Activated CD8-positive, alpha-beta memory T cell treated with anti-CD3 and anti-CD28 coated beads for 36 hours (primary cell): ENCODE measurements around the gene EML6. TPM values are rescaled to one million over a fixed set of nuclear protein-coding genes. Genes with fewer than 3 reads are reported as not detected.
"Not testable (repeated sequence)": the region's sequence is repeated elsewhere in the genome, so short reads cannot be mapped to it uniquely, and the experiment has no call there.

Source experiments
- CTCF ChIA-PET: fragments of 350-600 bp; sonication (Branson Sonifier 250); formaldehyde crosslinking; loops from one replicate; lab custom pipeline; 2021; ENCODE audit warnings: antibody characterized with exemption; lab: Charles Lee
- POLR2A ChIA-PET: fragments of 350-600 bp; sonication (Branson Sonifier 250); formaldehyde crosslinking; loops from one replicate; lab custom pipeline; 2021; ENCODE audit warnings: antibody characterized with exemption; lab: Charles Lee
- total RNA-seq, 2 experiments: library from RNA; stranded (reverse); gene quantifications; one replicate each; pipeline ENCODE4 v1.2.3, GENCODE V29; 2021

EML6 gene
- 1 to 10 TPM in 1 of 2 experiments, under 1 TPM in 1; 0.89 to 1.7 TPM for total RNA-seq

DNA sequence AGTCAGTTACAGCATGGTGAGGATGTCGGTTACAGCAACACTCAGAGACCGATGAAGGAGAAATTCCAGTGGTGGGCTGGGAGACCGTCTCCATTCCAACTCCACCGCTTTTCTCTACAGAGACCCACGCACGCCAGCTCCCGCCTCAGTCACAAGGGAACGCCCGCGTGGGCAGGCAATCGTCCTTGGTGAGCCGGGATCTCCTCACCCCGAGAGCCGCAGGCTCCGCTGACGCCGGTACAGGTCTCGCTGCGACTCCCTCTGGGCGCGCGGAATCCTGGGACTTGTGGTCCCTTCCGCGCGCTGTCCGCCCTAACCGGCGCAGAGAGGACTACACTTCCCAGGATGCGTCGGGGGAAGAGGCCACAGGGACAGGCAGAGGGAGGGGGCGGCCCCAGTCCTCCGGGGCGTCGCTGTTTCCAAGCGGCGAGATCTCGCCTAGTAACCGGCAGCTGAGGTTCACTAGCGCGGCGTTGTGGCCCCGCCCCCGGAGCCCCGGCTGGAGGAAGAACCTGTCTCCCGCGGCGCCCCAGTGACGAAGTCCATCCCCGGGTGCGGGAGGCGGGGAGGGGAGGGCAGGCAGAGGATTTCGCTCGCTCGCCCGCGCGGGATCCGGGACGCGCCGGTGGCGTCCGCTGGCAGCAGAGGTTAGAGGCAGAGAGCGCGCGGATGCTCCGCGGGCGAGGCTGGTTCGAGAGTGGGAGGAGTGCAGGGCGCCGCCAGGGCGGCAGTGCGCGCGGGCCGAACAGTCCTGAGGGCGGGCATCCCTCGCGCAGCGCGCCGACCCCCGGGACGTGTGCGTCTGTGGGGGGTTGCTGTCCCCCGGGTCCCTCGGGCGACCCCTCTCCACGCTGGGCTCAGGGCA, at the start of gene EML6:
EML6 (plus strand) TSS at position 532 of the 865 bp plus-strand sequence. CDS start 1,400 bp downstream, outside the sequence.
- POLR2A ChIA-PET, result no interaction called here
- CTCF ChIA-PET, result interaction anchor here (1.5 to 1.6 kb wide), 2 partner anchors 19 to 115 kb away, joined by 4 read pairs; no protein-coding TSS in a partner anchor

DNA sequence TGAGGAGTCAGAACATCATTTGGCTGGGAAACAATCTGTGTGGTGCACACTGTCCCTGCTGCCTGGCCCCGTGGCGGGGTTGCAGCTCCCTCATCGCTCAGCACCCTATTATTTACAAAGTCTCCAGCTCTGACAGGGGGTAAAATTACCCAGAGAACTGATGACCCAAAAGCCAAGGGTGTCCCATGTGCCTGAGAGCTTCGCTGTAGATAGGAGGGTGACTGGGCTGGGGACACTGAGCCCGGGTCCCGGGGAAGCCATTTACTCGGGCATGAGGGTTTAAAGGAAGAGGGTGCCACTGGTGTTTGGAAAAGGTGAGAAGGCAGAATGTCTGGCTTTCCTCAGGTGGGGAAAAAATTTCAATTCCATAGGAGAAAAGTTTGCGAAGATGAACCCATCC, 48.2 kb upstream of the EML6 start:
- POLR2A ChIA-PET, result no interaction called here

DNA sequence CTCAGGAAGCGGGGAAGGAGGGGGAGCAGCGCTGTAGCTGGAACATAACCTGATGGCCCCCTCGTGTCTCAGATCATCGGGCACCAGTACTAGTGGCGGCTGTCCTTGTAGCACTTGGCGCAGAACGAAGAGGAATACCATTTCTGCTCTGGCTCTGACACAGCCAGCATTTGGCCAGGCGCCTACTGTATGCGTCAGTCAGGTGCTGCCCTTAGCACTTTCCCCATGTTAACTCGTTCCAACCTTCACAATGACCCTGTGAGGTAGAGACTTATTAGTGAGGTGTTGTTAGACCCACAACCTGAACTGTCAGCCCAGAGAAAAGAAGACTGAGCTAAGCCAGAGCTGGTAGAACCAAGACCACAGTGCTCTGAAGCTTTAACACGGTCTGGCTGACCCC, 47.7 kb upstream of the EML6 start:
- POLR2A ChIA-PET, result no interaction called here
- CTCF ChIA-PET, result interaction anchor here (4.4 kb wide), 1 partner anchor 10 kb away, joined by 22 read pairs; no protein-coding TSS in a partner anchor

More for the DNA sequence above, 48.2 kb upstream of the EML6 start:
- CTCF ChIA-PET, result interaction anchor here (4.4 kb wide), 1 partner anchor 10 kb away, joined by 22 read pairs; no protein-coding TSS in a partner anchor

DNA sequence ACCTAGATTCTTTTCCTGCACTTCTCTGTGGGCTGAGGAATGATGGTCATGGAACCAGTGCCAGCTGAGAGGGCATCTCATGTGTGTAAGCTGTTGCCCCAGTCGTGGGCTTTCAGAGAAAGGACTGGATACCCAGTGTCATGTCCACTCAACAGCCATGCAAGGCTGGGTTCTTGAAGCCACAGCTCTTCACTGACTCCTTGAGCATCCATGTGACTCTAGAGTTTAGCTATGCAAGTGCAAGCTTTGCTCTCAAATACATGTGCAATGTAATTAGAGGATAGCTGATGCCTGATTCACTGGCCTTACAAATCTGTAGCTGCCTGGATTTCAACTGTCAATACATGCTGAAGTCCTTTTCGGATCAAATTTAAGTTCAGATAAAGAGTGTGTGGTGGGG, 46.8 kb upstream of the EML6 start:
- ChIA-PET CTCF (interaction anchor here (4.4 kb wide), 1 partner anchor 11 kb away, joined by 22 read pairs; no protein-coding TSS in a partner anchor), POLR2A (no interaction called here)

DNA sequence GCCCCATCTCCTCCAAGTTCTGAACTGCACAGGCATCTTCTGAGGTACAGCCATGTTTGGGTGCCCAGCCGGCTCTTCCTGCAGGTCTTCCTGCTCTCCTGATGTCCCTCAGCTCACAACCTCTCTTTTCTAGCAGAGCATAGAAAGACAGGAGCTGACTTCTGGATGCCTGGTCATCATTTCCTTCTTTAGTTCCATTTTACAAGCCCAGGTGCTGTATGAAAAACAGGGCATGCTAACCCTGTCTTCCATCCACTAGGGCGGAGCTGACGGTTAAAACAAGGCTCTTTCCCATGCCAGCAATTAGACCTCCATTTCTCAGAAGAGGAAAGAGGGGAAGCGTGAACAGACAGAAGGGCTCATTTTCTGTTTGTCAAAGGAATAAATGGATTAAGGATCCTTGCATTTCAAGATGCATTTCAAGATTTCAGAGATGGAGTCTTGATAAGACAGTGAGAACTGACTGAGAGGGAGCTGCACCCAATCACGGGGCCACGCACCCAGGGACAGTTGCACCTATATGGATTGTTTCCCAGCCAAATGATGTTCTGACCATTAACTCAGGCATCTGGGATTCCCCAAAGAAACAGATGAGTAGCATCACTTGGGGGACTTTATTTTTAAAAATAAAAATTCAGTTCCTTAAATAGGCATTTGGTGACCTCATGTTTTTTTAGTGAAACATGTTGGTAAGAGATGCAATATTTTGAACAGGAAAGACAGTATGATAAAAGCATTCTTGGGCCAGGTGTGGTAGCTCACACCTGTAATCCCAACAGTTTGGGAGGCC, 45.8 kb upstream of the EML6 start:
- POLR2A ChIA-PET, result interaction anchor here (0.6 kb wide), 1 partner anchor 115 kb away, joined by 3 read pairs; no protein-coding TSS in a partner anchor
- CTCF ChIA-PET, result interaction anchor here (0.8 to 4.4 kb wide), 2 partner anchors 12 to 14 kb away, joined by 3 to 22 read pairs; no protein-coding TSS in a partner anchor

DNA sequence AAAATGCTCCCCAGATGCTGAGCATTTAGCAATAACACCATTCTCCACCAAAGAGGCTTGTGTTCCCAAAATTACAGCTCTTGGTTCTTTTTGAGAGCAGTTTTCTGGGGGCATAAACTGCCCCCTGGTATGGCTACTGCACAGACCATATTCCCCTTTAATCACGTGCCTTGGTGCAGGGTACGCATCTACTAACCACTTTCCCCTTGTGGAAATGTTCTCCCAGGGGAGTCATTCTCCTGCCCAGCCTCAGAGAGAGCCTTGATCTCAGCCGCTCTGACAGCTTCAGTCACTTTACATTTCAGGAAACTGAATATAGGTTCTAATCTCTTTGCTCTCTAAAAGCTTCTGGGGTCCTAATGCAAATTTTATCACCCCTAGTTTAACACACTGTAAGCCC, 44.7 kb upstream of the EML6 start:
- POLR2A ChIA-PET, result no interaction called here
- CTCF ChIA-PET, result interaction anchor here (0.8 to 2.3 kb wide), 3 partner anchors 14 to 715 kb away, joined by 3 to 11 read pairs (median 9); no protein-coding TSS in a partner anchor

DNA sequence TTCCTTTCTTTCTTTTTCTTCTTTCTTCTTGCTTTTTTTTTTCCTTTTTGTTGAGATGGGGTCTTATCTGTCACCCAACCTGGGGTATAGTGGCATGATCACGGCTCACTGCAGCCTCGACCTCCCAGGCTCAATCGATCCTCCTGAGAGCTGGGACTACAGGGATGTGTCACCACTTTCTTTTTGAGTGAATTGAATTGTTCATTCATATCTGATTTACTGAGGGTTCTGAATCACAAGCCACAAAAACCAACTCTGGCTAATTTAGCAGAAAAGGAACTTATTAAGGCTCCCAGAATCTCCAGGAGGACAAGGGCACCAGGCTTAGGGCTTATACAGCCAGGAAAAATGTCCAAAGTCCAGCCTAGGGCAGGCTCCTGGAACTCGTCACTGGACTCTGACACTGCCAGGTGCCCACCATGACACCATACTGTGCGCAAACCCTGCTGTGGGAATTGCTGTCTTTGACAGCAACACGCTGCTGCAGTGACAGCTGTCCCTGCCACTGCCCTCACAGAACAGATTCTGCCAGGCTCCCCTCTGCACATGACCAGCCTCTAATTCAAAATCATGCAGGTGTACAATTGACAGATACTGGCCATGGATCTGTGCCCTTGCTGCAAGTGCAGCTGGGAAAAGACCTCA, 42.9 kb upstream of the EML6 start:
- CTCF ChIA-PET, result interaction anchor here (0.7 to 2.3 kb wide), 5 partner anchors 14 to 67 kb away, joined by 3 to 11 read pairs (median 5); no protein-coding TSS in a partner anchor
- POLR2A ChIA-PET, result no interaction called here

DNA sequence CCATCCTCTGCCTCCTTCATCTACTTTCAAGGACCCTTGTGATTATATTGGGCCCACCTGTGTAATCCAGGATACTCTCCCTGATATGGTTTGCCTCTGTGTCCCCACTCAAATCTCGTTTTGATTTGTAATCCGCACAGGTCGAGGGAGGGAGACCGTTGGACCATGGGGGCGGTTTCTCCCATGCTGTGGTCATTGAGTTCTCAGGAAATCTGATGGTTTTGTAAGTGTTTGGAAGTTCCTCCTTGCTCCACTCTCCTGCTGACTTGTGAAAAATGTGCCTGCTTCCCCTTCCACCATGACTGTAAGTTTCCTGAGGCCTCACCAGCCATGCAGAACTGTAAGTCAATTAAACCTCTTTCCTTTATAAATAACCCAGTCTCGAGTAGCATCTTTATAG, 42.0 kb upstream of the EML6 start:
- POLR2A ChIA-PET, result no interaction called here

DNA sequence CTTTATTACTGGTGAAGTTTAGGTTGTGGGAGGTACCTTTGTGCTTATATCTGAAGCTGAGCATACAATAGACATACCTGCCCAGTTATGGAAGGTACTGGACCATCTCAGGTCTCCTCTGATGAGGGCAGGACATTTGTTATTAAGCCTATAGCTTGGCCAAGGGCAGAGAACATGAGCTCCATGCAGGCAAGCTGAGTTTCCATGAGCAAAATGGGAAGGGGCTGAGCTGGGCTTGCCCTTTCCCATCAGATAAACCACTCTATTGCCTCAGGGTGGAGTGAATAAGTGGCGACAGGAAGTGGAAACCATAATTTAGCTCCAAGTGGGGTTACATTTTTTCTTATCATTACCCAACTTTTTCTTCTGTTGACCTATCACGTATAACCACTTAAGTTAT, 39.9 kb upstream of the EML6 start:
- POLR2A ChIA-PET, result no interaction called here
- CTCF ChIA-PET, result interaction anchor here (0.6 to 2.0 kb wide), 2 partner anchors 21 to 638 kb away, joined by 5 to 6 read pairs; no protein-coding TSS in a partner anchor

More for the DNA sequence above, 42.0 kb upstream of the EML6 start:
- CTCF ChIA-PET, result interaction anchor here (1.7 kb wide), 1 partner anchor 23 kb away, joined by 5 read pairs; no protein-coding TSS in a partner anchor

DNA sequence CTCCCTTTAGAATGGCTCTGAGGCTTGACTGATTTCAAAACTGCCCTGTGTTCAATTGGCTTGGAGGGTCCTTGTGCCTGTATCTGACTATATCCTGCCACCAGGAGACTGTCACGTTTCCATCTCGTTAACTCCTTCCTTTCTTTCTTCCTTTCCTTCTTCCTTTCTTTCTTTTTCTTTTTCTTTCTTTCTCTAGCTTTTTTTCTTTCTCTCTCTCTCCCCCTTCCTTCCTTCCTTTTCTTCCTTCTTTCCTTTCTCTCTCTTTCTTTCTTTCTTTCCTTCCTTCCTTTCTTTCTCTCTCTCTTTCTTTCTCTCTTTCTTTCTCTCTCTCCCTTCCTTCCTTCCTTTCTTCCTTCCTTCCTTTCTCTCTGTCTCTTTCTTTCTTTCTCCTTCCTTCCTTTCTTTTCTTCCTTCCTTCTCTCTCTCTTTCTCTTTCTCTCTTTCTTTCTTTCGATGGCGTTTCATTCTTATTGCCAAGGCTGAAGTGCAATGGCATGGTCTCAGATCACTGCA, 38.1 kb upstream of the EML6 start:
- POLR2A ChIA-PET, result no interaction called here
- CTCF ChIA-PET, result interaction anchor here (0.6 to 0.7 kb wide), 2 partner anchors 132 to 1029 kb away, joined by 3 read pairs; no protein-coding TSS in a partner anchor

DNA sequence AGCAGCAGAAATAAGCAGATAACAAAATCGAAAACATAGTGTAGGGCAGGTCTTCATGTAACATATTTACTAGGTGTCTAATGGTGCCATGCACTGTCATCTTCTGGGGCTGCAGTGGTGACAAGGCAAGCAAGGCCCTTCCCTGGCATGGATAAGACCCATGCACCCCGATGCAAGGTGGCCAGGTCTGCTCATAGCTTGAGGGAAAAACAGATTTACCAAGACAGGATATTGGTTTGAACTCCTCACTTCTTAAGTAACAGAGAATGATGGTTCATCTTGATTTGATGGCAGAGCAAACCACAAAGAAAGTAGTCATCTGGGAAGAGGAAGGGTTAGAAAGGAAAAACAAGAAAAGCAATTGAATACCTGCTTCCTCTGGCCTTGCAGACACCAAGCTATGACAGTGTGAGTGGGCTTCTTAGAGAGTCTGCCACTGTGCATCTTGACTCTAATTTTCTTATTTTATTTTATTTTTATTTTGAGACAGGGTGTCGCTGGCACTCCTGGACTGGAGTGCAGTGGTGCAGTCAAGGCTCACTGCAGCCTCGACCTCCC, 35.8 kb upstream of the EML6 start:
- ChIA-PET CTCF (interaction anchor here (1.1 to 1.7 kb wide), 2 partner anchors 22 to 162 kb away, joined by 3 to 4 read pairs; no protein-coding TSS in a partner anchor), POLR2A (no interaction called here)

DNA sequence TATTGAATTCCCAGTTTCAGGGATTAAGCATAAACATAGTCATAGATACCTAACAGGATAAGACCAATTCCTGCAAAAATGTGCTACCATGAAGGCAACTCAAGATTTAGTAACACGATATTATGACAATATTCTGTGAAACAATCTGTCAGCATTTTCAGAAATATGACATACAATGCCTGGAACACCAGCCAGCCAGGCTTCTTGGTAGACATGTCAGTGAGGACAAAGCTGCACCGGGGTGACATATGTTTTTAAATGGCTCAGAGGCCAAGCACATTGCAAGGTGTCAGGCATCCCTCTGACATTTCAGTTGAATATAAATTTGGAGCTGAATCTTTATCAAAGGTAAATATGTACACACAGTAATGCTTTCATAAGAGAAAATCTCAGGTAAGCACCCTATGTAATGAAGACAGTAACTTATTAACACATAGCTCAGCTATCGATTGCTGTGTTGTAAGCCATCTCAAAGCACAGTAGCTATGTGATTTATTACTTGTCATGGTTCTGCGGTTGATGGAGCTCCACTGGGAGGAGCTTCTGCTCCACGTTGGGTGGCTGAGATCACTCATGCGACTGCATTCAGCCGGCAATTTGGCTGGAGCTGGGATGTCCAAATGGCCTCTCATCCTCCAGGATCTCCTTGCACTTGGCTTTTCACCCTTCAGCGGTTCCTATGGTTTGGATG, 31.9 kb upstream of the EML6 start:
- POLR2A ChIA-PET, result no interaction called here
- CTCF ChIA-PET, result interaction anchor here (0.7 to 2.8 kb wide), 2 partner anchors 12 to 13 kb away, joined by 3 to 9 read pairs; no protein-coding TSS in a partner anchor

DNA sequence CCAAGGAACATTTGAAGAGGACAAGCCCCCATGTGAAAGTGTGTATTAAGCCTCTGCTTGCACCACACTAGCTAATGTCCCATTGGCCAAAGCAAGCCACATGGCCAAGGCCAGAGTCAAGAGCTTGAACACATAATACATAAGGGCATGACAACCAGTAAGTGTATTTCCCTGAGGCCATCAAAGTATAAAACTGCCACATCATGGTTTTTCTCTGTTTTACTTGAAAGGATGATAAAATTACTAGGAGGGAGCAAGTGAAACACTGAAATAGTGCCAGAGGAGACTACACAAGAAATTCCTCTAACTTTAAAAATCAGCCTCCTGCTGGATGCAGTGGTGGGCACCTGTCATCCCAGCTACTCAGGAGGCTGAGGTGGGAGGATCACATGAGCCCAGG, 30.9 kb upstream of the EML6 start:
- POLR2A ChIA-PET, result no interaction called here
- CTCF ChIA-PET, result interaction anchor here (0.6 to 2.8 kb wide), 2 partner anchors 12 to 35 kb away, joined by 3 to 9 read pairs; no protein-coding TSS in a partner anchor

DNA sequence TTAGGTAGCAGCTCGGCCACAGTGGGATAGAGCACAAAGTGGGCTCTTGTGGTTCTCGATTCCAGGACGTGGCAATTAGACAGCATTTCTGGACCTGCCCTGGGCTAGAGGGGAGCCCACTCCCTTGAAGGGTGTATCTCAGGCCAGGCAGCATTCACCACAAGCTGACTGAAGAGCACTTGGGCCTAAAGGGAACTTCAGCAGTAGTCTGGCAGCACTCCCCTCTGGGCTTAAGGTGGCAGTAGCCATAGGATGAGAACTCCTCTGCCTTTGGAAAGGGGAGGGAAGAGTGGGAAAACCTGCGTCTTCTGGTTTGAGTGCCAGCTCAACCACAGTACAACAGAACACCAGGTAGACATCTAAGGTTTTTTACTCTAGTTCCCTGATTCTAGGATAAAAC, 28.1 kb upstream of the EML6 start:
- CTCF ChIA-PET, result interaction anchor here (1.0 kb wide), 1 partner anchor 9 kb away, joined by 3 read pairs; no protein-coding TSS in a partner anchor
- POLR2A ChIA-PET, result no interaction called here

DNA sequence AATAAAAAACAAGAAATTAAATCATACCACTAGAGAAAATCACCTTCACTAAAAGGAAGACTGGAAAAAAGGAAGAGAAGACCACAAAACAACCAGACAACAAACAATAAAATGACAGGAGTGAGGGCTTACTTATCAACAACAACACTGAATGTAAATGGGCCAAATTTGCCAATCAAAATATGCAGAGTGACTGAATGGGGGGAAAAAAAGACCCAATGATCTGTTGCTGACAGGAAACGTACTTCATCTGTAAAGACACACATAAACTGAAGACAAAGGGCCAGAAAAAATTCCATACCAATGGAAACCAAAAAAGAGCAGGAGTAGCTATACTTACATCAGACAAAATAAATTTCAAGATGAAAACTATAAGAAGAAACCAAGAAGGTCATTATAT, 25.5 kb upstream of the EML6 start:
- CTCF ChIA-PET, result no interaction called here

DNA sequence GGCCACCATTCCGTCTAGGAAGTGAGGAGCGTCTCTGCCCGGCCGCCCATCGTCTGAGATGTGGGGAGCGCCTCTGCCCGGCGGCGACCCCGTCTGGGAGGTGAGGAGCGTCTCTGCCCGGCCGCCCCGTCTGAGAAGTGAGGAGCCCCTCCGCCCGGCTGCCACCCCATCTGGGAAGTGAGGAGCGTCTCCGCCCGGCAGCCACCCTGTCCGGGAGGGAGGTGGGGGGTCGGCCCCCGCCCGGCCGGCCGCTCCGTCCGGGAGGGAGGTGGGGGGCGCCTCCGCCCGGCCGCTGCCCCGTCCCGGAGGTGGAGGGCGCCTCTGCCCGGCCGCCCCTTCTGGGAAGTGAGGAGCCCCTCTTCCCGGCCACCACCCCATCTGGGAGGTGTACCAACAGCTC, 24.5 kb upstream of the EML6 start:
- CTCF ChIA-PET, POLR2A ChIA-PET: not testable (repeated sequence)

More for the DNA sequence above, 25.5 kb upstream of the EML6 start:
- POLR2A ChIA-PET, result no interaction called here

DNA sequence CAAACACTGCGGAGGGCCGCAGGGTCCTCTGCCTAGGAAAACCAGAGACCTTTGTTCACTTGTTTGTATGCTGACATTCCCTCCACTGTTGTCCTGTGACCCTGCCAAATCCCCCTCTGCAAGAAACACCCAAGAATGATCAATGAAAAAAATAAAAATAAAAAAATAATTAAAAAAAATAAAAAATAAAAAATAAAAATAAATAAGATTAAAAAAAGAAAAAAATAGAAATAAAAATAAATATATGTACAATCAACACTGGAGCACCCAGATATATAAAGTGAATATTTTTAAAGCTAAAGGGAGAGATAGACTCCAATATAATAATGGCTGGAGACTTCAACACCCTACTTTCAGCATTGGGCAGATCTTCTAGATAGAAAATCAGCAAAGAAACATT, 23.8 kb upstream of the EML6 start:
- CTCF ChIA-PET, result no interaction called here
- POLR2A ChIA-PET, result no interaction called here
